OCI-LY7 (cell line): ENCODE measurements around the gene ACAT2. TPM values are rescaled to one million over a fixed set of nuclear protein-coding genes. Genes with fewer than 3 reads are reported as not detected.

Experiments used
- BruUV-seq: library from RNA; stranded (reverse); fragments of 400-500 nt; replicated peaks from 2 replicates; lab custom pipeline; 2021; lab: Mats Ljungman, UMichigan
- CTCF ChIA-PET: fragments of 300-600 bp; sonication (Branson Sonifier 250); formaldehyde crosslinking; loops from one replicate; lab custom pipeline; 2022; ENCODE audit warnings: antibody characterized with exemption; ENCODE audit not compliant: unreplicated experiment; lab: Charles Lee
- POLR2A ChIA-PET: fragments of 300-600 bp; sonication (Branson Sonifier 250); formaldehyde crosslinking; loops from one replicate; lab custom pipeline; 2022; ENCODE audit warnings: antibody characterized with exemption; lab: Charles Lee
- DNase-seq: peaks from one replicate; pipeline ENCODE4 v3.0.0-alpha.2; 2015; ENCODE audit warnings: low spot score
- H2AFZ ChIP-seq: fragments of 200-600 bp; sonication (generic), shearing (Covaris generic); 2 replicates; pipeline ENCODE4 v1.6.1; 2014; ENCODE audit warnings: mild to moderate bottlenecking, antibody characterized with exemption, low read length, moderate library complexity
- H3K27ac ChIP-seq: fragments of 200-600 bp; sonication (generic); 2 replicates; pipeline ENCODE4 v1.5.1; 2014; ENCODE audit warnings: mixed run types, low read depth, mild to moderate bottlenecking, moderate library complexity, low read length, inconsistent platforms; ENCODE audit not compliant: poor library complexity, severe bottlenecking
- H3K36me3 ChIP-seq: fragments of 200-600 bp; sonication (generic); 2 replicates; pipeline ENCODE4 v1.6.1; 2014; ENCODE audit warnings: mild to moderate bottlenecking, antibody characterized with exemption, low read length, moderate library complexity, mixed read lengths; ENCODE audit not compliant: insufficient read depth
- H3K4me1 ChIP-seq: fragments of 200-600 bp; sonication (generic); 2 replicates; pipeline ENCODE4 v1.5.1; 2014; ENCODE audit warnings: mild to moderate bottlenecking, low read length; ENCODE audit not compliant: insufficient read depth, poor library complexity, severe bottlenecking
- H3K4me2 ChIP-seq: fragments of 200-600 bp; sonication (generic); 2 replicates; pipeline ENCODE4 v1.6.1; 2014; ENCODE audit warnings: mild to moderate bottlenecking, low read length
- H3K4me3 ChIP-seq: fragments of 200-600 bp; sonication (generic); 2 replicates; pipeline ENCODE4 v1.5.1; 2014; ENCODE audit warnings: mild to moderate bottlenecking, low read depth, low read length; ENCODE audit not compliant: poor library complexity, severe bottlenecking
- H3K79me2 ChIP-seq: fragments of 200-600 bp; sonication (generic); 2 replicates; pipeline ENCODE4 v1.6.1; 2016; ENCODE audit warnings: low read depth, mild to moderate bottlenecking, low read length, moderate library complexity, mixed read lengths; ENCODE audit not compliant: insufficient read depth
- H3K9me2 ChIP-seq: fragments of 200-600 bp; sonication (generic); 2 replicates; pipeline ENCODE4 v1.6.1; 2016; ENCODE audit warnings: mild to moderate bottlenecking, low read length, mixed read lengths; ENCODE audit not compliant: insufficient read depth
- H3K9me3 ChIP-seq: fragments of 200-600 bp; sonication (generic); 2 replicates; pipeline ENCODE4 v1.6.1; 2014; ENCODE audit warnings: mild to moderate bottlenecking, mixed run types, low read length, mixed read lengths
- H4K20me1 ChIP-seq: fragments of 200-600 bp; sonication (generic); 2 replicates; pipeline ENCODE4 v1.6.1; 2014; ENCODE audit warnings: mild to moderate bottlenecking, antibody characterized with exemption, low read length, moderate library complexity, mixed read lengths; ENCODE audit not compliant: insufficient read depth
- EZH2phosphoT487 ChIP-seq: fragments of 200-600 bp; sonication (generic); IDR thresholded peaks from 2 replicates; pipeline ENCODE4 v1.6.1; 2018; ENCODE audit warnings: low read depth, borderline replicate concordance, mild to moderate bottlenecking, mixed run types, antibody characterized with exemption, low read length, moderate library complexity, mixed read lengths
- intact Hi-C: fragments of 100-400 bp; cut with micrococcal nuclease; formaldehyde crosslinking; loops from one replicate; pipeline ENCODE4 v1.10.0; 2022; ENCODE audit not compliant: unreplicated experiment
- total RNA-seq, 2 experiments: library from RNA; depleted of rRNA in 1 of 2; stranded (reverse); fragments of >200 nt in 1 of 2; shearing (Covaris generic) in 1 of 2; gene quantifications; 2 replicates each; pipeline ENCODE4 v1.2.3, GENCODE V29; 2014 to 2022
- TF ChIP-seq, protein P1 (sequence below): fragments of 200-600 bp; sonication (generic); conservative IDR thresholded peaks from 2 replicates; pipeline ENCODE4 v1.5.1; 2014; ENCODE audit warnings: mild to moderate bottlenecking, antibody characterized with exemption, low read length, moderate library complexity, mixed read lengths

Gene ACAT2
- total RNA-seq, 2 experiments from 2014 or later, result 42.4 to 110 TPM

DNA sequence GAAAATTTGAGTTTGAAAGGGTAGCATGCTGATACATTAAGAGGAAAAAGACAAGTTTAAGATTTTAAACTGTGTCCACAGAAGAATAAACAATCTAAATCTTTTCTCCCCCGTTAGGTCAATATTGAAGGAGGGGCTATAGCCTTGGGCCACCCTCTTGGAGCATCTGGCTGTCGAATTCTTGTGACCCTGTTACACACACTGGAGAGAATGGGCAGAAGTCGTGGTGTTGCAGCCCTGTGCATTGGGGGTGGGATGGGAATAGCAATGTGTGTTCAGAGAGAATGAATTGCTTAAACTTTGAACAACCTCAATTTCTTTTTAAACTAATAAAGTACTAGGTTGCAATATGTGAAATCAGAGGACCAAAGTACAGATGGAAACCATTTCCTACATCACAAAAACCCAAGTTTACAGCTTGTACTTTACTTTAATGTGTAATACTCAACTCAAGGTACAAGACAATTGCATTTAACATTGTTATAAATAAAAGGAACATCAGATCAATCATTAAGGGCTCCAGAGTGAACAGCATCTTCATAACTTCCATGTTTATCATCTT, 16.8 kb downstream of the ACAT2 start:
- Histone ChIP-seq H3K9me2 (no peaks in the 10 kb centered on the region), H2AFZ (no peak overlapping the region), H3K9me3 (no peaks in the 10 kb centered on the region), H3K36me3 (peaks cover 100% of the 10 kb centered on the region), H3K4me2 (no peak overlapping the region), H4K20me1 (peaks cover 34% of the 10 kb centered on the region), H3K79me2 (peaks cover 30% of the 10 kb centered on the region; the same call in 1 of the 2 replicates), H3K4me3 (no peak overlapping the region), H3K4me1 (no peaks in the 10 kb centered on the region), H3K27ac (no peak overlapping the region)
- CTCF ChIA-PET, result no interaction called here
- TSS peak; percentile 68 for BruUV-seq
- no peak for TF ChIP-seq EZH2phosphoT487
- TF ChIP-seq, protein P1, sequence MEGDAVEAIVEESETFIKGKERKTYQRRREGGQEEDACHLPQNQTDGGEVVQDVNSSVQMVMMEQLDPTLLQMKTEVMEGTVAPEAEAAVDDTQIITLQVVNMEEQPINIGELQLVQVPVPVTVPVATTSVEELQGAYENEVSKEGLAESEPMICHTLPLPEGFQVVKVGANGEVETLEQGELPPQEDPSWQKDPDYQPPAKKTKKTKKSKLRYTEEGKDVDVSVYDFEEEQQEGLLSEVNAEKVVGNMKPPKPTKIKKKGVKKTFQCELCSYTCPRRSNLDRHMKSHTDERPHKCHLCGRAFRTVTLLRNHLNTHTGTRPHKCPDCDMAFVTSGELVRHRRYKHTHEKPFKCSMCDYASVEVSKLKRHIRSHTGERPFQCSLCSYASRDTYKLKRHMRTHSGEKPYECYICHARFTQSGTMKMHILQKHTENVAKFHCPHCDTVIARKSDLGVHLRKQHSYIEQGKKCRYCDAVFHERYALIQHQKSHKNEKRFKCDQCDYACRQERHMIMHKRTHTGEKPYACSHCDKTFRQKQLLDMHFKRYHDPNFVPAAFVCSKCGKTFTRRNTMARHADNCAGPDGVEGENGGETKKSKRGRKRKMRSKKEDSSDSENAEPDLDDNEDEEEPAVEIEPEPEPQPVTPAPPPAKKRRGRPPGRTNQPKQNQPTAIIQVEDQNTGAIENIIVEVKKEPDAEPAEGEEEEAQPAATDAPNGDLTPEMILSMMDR, result no peak
- POLR2A ChIA-PET, result no interaction called here
- intact Hi-C loops, result no loop called here
- no peak for DNase-seq

DNA sequence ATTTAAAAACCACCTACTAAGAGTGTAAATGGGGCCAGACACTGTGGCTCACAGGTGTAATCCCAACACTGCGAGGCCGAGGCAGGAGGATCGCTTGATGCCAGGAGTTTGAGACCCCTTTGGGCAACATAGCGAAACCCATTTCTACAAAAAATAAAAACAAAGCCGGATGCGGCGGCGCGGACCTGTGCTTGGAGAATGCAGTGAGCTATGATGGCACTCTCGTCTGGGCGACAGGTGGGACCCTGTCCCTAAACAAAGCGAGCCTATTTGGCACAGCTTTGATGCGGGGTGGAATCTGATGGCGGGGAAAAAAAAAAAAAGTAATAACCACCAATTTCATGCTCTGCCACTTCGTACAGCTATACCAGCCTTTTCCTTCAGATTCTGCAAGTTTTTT, 26.4 kb downstream of the ACAT2 start:
- peak; percentile 48 for DNase-seq
- Histone ChIP-seq H2AFZ (no peak overlapping the region), H3K4me3 (peak overlapping the region; percentile 99), H3K79me2 (peaks cover 90% of the 10 kb centered on the region), H3K4me2 (peak overlapping the region; percentile 98), H3K4me1 (peaks cover 51% of the 10 kb centered on the region), H3K36me3 (peaks cover 86% of the 10 kb centered on the region), H3K27ac (peak overlapping the region; percentile 88), H4K20me1 (peaks cover 58% of the 10 kb centered on the region), H3K9me3 (no peaks in the 10 kb centered on the region), H3K9me2 (no peaks in the 10 kb centered on the region)
- POLR2A ChIA-PET, result interaction anchor here (0.7 to 2.2 kb wide), 8 partner anchors 13 to 65 kb away, joined by 3 to 8 read pairs (median 4); partner anchors contain the start of genes ACAT2 and WTAP
- intact Hi-C loops, result loop anchor here (2.0 kb wide), 1 partner anchor 95 kb away; the partner anchor contains the start of gene SOD2
- CTCF ChIA-PET, result no interaction called here
- TF ChIP-seq, protein P1, result no peak
- TF ChIP-seq EZH2phosphoT487, result no peak
- TSS peak; percentile 53 for BruUV-seq
